ENCODE data around the gene ARHGAP30. TPM values are rescaled to one million over a fixed set of nuclear protein-coding genes. Genes with fewer than 3 reads are reported as not detected.

Gene ARHGAP30
- total RNA-seq, 4 donors from 2014 or later, result 6.0 to 46.9 (median 17.6) TPM

DNA sequence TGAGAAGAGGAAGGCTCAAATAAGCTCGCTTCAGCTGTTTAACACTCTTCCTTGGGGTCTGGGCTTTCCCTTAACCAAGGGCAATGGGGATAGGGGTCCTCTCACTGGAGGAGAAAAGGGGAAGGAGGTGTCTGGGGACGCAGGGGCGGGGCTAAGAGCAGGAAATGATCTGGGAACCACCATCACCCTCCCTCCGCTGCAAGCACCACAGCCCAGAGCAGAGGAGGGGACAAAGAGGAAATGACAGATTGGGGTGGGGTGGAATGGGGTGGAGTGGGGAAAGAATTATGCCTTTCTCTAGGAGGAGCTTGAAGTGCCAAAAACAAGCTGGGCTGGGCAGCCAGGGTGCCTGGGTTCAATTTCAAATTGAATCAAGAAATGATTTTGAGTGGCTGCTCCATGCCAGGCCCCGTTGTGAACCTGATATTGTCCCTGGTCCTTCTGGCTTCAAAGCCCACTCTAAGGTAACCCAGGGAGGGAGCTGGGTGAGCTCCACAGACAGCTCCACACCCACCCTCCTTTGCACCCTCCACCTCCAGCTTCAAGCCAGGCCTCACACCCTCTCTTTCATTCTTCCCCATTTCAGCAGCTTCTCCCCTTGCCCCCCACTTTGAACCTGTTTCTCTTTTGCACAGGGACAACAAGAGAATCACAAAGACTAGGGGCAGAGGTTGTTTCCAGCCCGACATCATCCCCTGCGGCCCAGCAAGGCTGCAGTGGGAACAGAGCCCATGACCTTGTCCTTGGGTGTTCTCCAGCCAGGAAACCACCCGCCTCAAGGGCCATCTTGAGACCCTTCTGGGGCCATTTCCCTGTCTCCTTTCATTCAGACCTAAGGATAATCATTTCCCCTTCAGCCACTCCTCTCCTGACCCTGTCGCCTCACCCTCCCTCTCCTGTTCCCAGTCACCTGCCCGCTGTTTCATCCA lies 1.1 kb downstream of the ARHGAP30 start:
- no peak for TF ChIP-seq CTCF (IDR thresholded peaks at IDR 0.05; ENCODE audit: low read depth)

DNA sequence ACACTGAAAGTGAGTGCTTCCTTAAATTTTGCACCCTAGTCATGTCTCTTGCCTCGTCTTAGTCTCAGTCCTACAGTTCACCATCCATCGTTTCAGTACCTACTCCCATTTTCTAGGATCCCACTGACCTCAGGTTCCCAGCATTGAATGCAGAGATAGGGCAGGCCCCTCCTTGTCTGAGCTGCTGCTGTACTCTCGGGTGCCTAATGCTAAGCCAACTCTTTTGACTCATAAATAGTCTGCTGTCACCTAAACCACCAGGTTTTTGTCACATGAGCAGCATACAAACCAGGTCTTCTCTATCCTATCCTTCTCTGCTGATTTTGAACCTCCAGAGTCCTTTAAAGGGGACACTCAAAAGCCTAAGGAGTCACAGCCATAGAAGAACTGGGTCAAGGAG lies 3.0 kb downstream of the ARHGAP30 start:
- no peak for TF ChIP-seq CTCF (IDR thresholded peaks at IDR 0.05; ENCODE audit: low read depth)

- no peak for TF ChIP-seq CTCF (IDR thresholded peaks at IDR 0.05; ENCODE audit: low read depth)
These were observed 8.3 kb downstream of the ARHGAP30 start for GRCh38 chr1:161061419-161061818.

DNA sequence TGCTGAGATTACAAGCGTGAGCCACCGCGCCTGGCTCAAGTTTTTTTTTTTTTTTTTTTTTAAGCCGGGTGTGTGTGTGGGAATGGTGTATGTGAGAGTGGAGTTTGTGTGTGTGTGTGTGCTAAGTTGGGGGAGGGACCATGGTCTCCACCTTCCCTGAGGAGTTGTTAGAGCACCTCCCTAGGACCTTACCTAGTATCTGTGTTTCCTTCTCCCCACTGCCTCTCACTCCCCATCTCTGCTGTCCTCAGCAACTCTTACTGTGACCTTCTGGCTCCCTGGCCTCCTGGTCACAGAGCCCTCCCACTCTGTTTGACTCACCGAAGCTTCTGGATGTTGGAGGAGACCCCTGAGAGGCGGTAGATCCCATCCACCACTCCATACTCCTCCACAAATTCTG lies 10.4 kb downstream of the ARHGAP30 start:
- TF ChIP-seq CTCF (IDR thresholded peaks at IDR 0.05; ENCODE audit: low read depth), result no peak

DNA sequence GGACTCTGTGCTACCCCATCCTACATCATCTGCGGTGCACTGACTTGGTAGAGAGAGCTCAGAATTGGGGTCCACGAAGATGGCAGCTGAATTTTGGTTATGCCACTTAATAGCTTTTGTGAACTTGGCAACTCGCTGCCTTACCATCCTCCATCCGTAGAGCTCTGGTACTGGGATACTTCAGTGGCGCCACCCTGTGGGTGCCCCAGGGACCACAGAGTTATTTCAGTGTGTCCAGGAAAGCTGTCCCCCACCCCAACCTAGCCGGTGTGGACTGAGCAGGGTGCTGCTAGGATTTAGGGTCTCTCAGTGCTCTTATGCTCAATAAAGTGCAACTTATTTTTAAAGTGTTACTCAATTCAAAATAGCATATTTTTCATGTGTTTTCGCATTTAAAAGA lies 14.9 kb downstream of the ARHGAP30 start:
- TF ChIP-seq CTCF (IDR thresholded peaks at IDR 0.05; ENCODE audit: low read depth), result no peak

DNA sequence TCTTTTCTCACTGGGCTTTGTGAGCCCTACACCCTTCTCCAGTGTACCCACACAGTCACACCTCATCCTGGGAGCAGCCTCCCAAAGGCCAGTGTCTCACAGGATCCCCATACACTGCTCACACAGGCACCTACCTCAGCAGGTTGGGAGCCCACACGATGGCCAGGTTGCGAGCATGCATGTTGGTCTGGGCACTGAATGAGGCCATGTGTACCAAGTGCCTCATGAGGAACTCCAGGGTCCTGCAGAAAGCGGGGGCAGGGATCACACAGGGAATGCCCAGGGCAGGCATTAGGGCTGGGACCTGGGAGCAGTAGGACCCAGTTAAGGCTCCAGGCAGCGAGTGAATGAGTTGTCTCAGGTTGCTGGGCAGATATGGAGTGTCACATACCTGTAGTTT lies 15.5 kb downstream of the ARHGAP30 start:
- no peak for TF ChIP-seq CTCF (IDR thresholded peaks at IDR 0.05; ENCODE audit: low read depth)

GRCh38 chr1:161052899-161053298 lies 16.8 kb downstream of the ARHGAP30 start:
- TF ChIP-seq CTCF (IDR thresholded peaks at IDR 0.05; ENCODE audit: low read depth), result no peak

Measured in subcutaneous adipose tissue (tissue), 4 donors.